SK-N-SH treated with all-trans-retinoic acid at 6 μM for 48 hours (cell line): Measurements from ENCODE around the gene SNRPD1.

ENCODE experiments used
- ATAC-seq: fragments of 200-7000 bp; cut with Tn5 transposase; 3 replicates; pipeline ENCODE4 v1.9.1; 2020; ENCODE audit warnings: mild to moderate bottlenecking, moderate library complexity
- ARNTL ChIP-seq: fragments of 450-650 bp; formaldehyde crosslinking; IDR thresholded peaks from 2 replicates; pipeline ENCODE4 v1.5.0; 2020; ENCODE audit warnings: low read depth, mild to moderate bottlenecking, moderate library complexity, borderline replicate concordance
- BACH2 ChIP-seq: fragments of 250-450 bp; sonication (Bioruptor Pico); IDR thresholded peaks from 2 replicates; pipeline ENCODE4 v1.9.0; 2021; ENCODE audit warnings: mild to moderate bottlenecking, borderline replicate concordance
- CREB5 ChIP-seq: fragments of 250-450 bp; sonication (Bioruptor Pico); IDR thresholded peaks from 2 replicates; pipeline ENCODE4 v1.5.1; 2020; ENCODE audit warnings: low read depth, mild to moderate bottlenecking, moderate library complexity
- CSDC2 ChIP-seq: fragments of 250-450 bp; sonication (Bioruptor Pico); IDR thresholded peaks from 2 replicates; pipeline ENCODE4 v1.5.0; 2020; ENCODE audit warnings: mild to moderate bottlenecking, moderate library complexity
- ESRRG ChIP-seq: fragments of 250-450 bp; sonication (Bioruptor Pico); IDR thresholded peaks from 2 replicates; pipeline ENCODE4 v1.6.1; 2021; ENCODE audit warnings: mild to moderate bottlenecking
- GLIS3 ChIP-seq: fragments of 250-450 bp; sonication (Bioruptor Pico); IDR thresholded peaks from 2 replicates; pipeline ENCODE4 v1.5.0; 2020; ENCODE audit warnings: mild to moderate bottlenecking, moderate library complexity
- ISL1 ChIP-seq: fragments of 250-450 bp; sonication (Bioruptor Pico); IDR thresholded peaks from 2 replicates; pipeline ENCODE4 v2.1.2; 2022; ENCODE audit warnings: mild to moderate bottlenecking, moderate library complexity
- OSR1 ChIP-seq: fragments of 250-450 bp; sonication (Bioruptor Pico); IDR thresholded peaks from 2 replicates; pipeline ENCODE4 v1.8.0; 2022; ENCODE audit warnings: moderate library complexity, mild to moderate bottlenecking, inconsistent platforms
- POU6F1 ChIP-seq: fragments of 250-450 bp; sonication (Bioruptor Pico); IDR thresholded peaks from 2 replicates; pipeline ENCODE4 v1.8.0; 2021; ENCODE audit warnings: low read depth, mild to moderate bottlenecking, moderate library complexity, borderline replicate concordance
- PPARA ChIP-seq: fragments of 250-450 bp; sonication (Bioruptor Pico); IDR thresholded peaks from 2 replicates; pipeline ENCODE4 v1.5.0; 2020; ENCODE audit warnings: mild to moderate bottlenecking, borderline replicate concordance
- RARB ChIP-seq: fragments of 250-450 bp; sonication (Bioruptor Pico); IDR thresholded peaks from 2 replicates; pipeline ENCODE4 v1.8.0; 2021; ENCODE audit warnings: mild to moderate bottlenecking, moderate library complexity
- SNAI2 ChIP-seq: fragments of 250-450 bp; sonication (Bioruptor Pico); IDR thresholded peaks from 2 replicates; pipeline ENCODE4 v1.5.0; 2020; ENCODE audit warnings: mild to moderate bottlenecking, moderate library complexity
- TCF4 ChIP-seq: fragments of 250-450 bp; sonication (Bioruptor Pico); IDR thresholded peaks from 2 replicates; pipeline ENCODE4 v1.8.0; 2021; ENCODE audit warnings: mild to moderate bottlenecking, moderate library complexity, borderline replicate concordance
- TOX ChIP-seq: fragments of 250-450 bp; sonication (Bioruptor Pico); IDR thresholded peaks from 2 replicates; pipeline ENCODE4 v1.8.0; 2021; ENCODE audit warnings: mild to moderate bottlenecking, moderate library complexity, borderline replicate concordance
- ZC3H10 ChIP-seq: fragments of 250-450 bp; sonication (Bioruptor Pico); IDR thresholded peaks from 2 replicates; pipeline ENCODE4 v1.5.1; 2021; ENCODE audit warnings: mild to moderate bottlenecking, moderate library complexity
- ZFP3 ChIP-seq: fragments of 250-450 bp; sonication (Bioruptor Pico); IDR thresholded peaks from 2 replicates; pipeline ENCODE4 v1.5.0; 2020; ENCODE audit warnings: mild to moderate bottlenecking, moderate library complexity
- ZFP30 ChIP-seq: fragments of 450-650 bp; formaldehyde crosslinking; IDR thresholded peaks from 2 replicates; pipeline ENCODE4 v1.5.0; 2022; ENCODE audit warnings: mild to moderate bottlenecking, moderate library complexity
- ZNF565 ChIP-seq: fragments of 450-650 bp; formaldehyde crosslinking; conservative IDR thresholded peaks from 2 replicates; pipeline ENCODE4 v1.5.0; 2020; ENCODE audit warnings: low read depth, mild to moderate bottlenecking, moderate library complexity
- ZNF70 ChIP-seq: fragments of 450-650 bp; formaldehyde crosslinking; IDR thresholded peaks from 2 replicates; pipeline ENCODE4 v1.5.0; 2020; ENCODE audit warnings: mild to moderate bottlenecking, moderate library complexity
- ZNF8 ChIP-seq: fragments of 450-650 bp; formaldehyde crosslinking; IDR thresholded peaks from 2 replicates; pipeline ENCODE4 v1.5.0; 2020; ENCODE audit warnings: mild to moderate bottlenecking, moderate library complexity
- TF ChIP-seq, protein P1 (sequence below): fragments of 250-450 bp; sonication (Bioruptor Pico); IDR thresholded peaks from 2 replicates; pipeline ENCODE4 v1.8.0; 2020; ENCODE audit warnings: mild to moderate bottlenecking, moderate library complexity, borderline replicate concordance
- TF ChIP-seq, protein P2 (sequence below): fragments of 250-450 bp; sonication (Bioruptor Pico); IDR thresholded peaks from 2 replicates; pipeline ENCODE4 v1.5.0; 2020; ENCODE audit warnings: mild to moderate bottlenecking, moderate library complexity

Gene SNRPD1

DNA sequence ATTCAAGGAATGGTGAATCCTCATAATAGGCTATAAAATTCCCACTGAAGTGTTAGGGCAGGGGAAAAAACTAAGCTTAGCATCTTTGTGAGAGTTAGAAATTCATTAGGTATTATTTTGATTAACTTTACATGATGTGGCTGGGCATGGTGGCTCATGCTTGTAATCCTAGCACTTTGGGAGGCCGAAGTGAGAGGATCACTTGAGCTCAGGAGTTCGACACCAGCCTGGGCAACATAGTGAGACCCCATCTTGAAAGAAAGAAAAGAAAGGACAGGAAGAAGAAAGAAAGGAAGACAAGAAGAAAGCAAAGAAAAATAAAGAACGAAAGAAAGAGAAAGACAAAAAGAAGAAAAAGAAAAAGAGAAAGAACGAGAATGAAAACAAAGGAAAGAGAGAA is 40.0 kb downstream of the SNRPD1 start:
- ATAC-seq, result no peak
- TF ChIP-seq ISL1 (CRISPR knock-in tag) (no peak), ZNF8 (CRISPR knock-in tag) (no peak), ZNF565 (CRISPR knock-in tag) (no peak), PPARA (CRISPR knock-in tag) (no peak)

- ATAC-seq, result no peak
- no peak for TF ChIP-seq TCF4 (CRISPR knock-in tag)
- TF ChIP-seq RARB (CRISPR knock-in tag), result no peak
- TF ChIP-seq ZNF70 (CRISPR knock-in tag), result no peak
- TF ChIP-seq ZFP30 (CRISPR knock-in tag), result no peak
- no peak for TF ChIP-seq SNAI2 (CRISPR knock-in tag)
- no peak for TF ChIP-seq CREB5
- TF ChIP-seq ZFP3 (CRISPR knock-in tag), result no peak
- no peak for TF ChIP-seq ZNF8 (CRISPR knock-in tag)
- TF ChIP-seq GLIS3 (CRISPR knock-in tag), result no peak
- no peak for TF ChIP-seq BACH2 (CRISPR knock-in tag)
- TF ChIP-seq ARNTL (CRISPR knock-in tag), result no peak
- TF ChIP-seq ISL1 (CRISPR knock-in tag), result no peak
- TF ChIP-seq POU6F1 (CRISPR knock-in tag), result no peak
- TF ChIP-seq ZNF565 (CRISPR knock-in tag), result no peak
- TF ChIP-seq ESRRG (CRISPR knock-in tag), result no peak
Measured at GRCh38 chr18:21653361-21653760, 41.2 kb downstream of the SNRPD1 start.

- TF ChIP-seq ZNF70 (CRISPR knock-in tag) (no peak), ZFP30 (CRISPR knock-in tag) (no peak), ISL1 (CRISPR knock-in tag) (no peak), SNAI2 (CRISPR knock-in tag) (no peak), POU6F1 (CRISPR knock-in tag) (no peak), TCF4 (CRISPR knock-in tag) (no peak), RARB (CRISPR knock-in tag) (no peak)
- TF ChIP-seq, protein P1, sequence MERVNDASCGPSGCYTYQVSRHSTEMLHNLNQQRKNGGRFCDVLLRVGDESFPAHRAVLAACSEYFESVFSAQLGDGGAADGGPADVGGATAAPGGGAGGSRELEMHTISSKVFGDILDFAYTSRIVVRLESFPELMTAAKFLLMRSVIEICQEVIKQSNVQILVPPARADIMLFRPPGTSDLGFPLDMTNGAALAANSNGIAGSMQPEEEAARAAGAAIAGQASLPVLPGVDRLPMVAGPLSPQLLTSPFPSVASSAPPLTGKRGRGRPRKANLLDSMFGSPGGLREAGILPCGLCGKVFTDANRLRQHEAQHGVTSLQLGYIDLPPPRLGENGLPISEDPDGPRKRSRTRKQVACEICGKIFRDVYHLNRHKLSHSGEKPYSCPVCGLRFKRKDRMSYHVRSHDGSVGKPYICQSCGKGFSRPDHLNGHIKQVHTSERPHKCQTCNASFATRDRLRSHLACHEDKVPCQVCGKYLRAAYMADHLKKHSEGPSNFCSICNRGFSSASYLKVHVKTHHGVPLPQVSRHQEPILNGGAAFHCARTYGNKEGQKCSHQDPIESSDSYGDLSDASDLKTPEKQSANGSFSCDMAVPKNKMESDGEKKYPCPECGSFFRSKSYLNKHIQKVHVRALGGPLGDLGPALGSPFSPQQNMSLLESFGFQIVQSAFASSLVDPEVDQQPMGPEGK, result no peak
- TF ChIP-seq, all 23 proteins: peak for 0
- ATAC-seq, result peak; percentile 61; the same call in 2 of the 3 replicates
Measured at GRCh38 chr18:21656402-21656801, 44.3 kb downstream of the SNRPD1 start.

DNA sequence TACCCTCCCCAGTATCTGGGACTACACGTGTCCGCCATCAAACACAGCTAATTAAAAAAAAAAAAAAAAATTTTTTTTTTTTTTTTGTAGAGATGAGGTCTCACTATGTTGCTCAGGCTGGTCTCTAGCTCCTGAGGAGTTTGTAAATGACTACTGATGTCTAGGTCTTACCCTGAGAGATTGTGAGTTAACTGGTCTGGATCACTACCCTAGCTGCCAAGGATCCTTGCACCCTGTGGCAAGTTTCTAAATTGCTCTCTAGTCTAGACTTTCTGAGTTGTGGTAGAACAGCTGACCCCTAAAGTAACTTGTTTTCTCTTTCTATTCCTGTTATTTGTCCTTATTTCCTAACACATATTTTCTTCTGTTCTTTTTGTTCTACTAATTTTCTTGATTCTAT is 48.0 kb downstream of the SNRPD1 start:
- no peak for ATAC-seq
- TF ChIP-seq CSDC2 (CRISPR knock-in tag) (no peak), BACH2 (CRISPR knock-in tag) (no peak), GLIS3 (CRISPR knock-in tag) (no peak), ZC3H10 (CRISPR knock-in tag) (no peak), TCF4 (CRISPR knock-in tag) (no peak), POU6F1 (CRISPR knock-in tag) (no peak), OSR1 (no peak), PPARA (CRISPR knock-in tag) (no peak), ZNF70 (CRISPR knock-in tag) (no peak), ZFP30 (CRISPR knock-in tag) (no peak), ESRRG (CRISPR knock-in tag) (no peak), ZNF565 (CRISPR knock-in tag) (no peak), ZFP3 (CRISPR knock-in tag) (no peak), TOX (CRISPR knock-in tag) (no peak)
- TF ChIP-seq, protein P2, sequence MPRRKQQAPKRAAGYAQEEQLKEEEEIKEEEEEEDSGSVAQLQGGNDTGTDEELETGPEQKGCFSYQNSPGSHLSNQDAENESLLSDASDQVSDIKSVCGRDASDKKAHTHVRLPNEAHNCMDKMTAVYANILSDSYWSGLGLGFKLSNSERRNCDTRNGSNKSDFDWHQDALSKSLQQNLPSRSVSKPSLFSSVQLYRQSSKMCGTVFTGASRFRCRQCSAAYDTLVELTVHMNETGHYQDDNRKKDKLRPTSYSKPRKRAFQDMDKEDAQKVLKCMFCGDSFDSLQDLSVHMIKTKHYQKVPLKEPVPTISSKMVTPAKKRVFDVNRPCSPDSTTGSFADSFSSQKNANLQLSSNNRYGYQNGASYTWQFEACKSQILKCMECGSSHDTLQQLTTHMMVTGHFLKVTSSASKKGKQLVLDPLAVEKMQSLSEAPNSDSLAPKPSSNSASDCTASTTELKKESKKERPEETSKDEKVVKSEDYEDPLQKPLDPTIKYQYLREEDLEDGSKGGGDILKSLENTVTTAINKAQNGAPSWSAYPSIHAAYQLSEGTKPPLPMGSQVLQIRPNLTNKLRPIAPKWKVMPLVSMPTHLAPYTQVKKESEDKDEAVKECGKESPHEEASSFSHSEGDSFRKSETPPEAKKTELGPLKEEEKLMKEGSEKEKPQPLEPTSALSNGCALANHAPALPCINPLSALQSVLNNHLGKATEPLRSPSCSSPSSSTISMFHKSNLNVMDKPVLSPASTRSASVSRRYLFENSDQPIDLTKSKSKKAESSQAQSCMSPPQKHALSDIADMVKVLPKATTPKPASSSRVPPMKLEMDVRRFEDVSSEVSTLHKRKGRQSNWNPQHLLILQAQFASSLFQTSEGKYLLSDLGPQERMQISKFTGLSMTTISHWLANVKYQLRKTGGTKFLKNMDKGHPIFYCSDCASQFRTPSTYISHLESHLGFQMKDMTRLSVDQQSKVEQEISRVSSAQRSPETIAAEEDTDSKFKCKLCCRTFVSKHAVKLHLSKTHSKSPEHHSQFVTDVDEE (CRISPR knock-in tag), result no peak
- TF ChIP-seq, protein P1, result no peak
